IMR-90 (cell line): Measurements from ENCODE around the gene RAD51B. TPM values are rescaled to one million over a fixed set of nuclear protein-coding genes. Genes with fewer than 3 reads are reported as not detected.

Experiments
- ATAC-seq: fragments of 200-7000 bp; cut with Tn5 transposase; 2 replicates; pipeline ENCODE4 v1.9.1; 2020; ENCODE audit warnings: low read depth, mild to moderate bottlenecking, moderate library complexity
- BruUV-seq: library from RNA; stranded (reverse); fragments of 400-500 nt; replicated peaks from 2 replicates; lab custom pipeline; 2021; lab: Mats Ljungman, UMichigan
- CTCF ChIA-PET: fragments of 300-600 bp; formaldehyde crosslinking; extraction: SDS; loops from one replicate; lab custom pipeline; 2021; ENCODE audit warnings: antibody characterized with exemption; lab: Yijun Ruan, JAX
- POLR2A ChIA-PET: fragments of 300-600 bp; sonication (Branson Sonifier 250); formaldehyde crosslinking; loops from one replicate; lab custom pipeline; 2022; ENCODE audit warnings: antibody characterized with exemption; ENCODE audit not compliant: unreplicated experiment; lab: Charles Lee
- DNase-seq: peaks from one replicate; pipeline ENCODE4 v3.0.0; 2013
- H2AFZ ChIP-seq: replicated peaks from 2 replicates; pipeline ENCODE3; 2013; ENCODE audit warnings: low read length, mild to moderate bottlenecking; ENCODE audit not compliant: poor library complexity
- H2AK5ac ChIP-seq: 2 replicates; pipeline ENCODE4 v1.6.1; 2013; ENCODE audit warnings: low read depth, low read length, inconsistent platforms
- H2AK9ac ChIP-seq: replicated peaks from 2 replicates; pipeline ENCODE3; 2013; ENCODE audit warnings: mild to moderate bottlenecking, low read depth, low read length, moderate library complexity; ENCODE audit not compliant: poor library complexity
- H2BK120ac ChIP-seq: 2 replicates; pipeline ENCODE4 v1.6.1; 2013; ENCODE audit warnings: low read depth, low read length, inconsistent platforms
- H2BK15ac ChIP-seq: 3 replicates; pipeline ENCODE4 v1.6.1; 2013; ENCODE audit warnings: low read depth, low read length, inconsistent platforms
- H2BK20ac ChIP-seq: 2 replicates; pipeline ENCODE4 v1.6.1; 2013; ENCODE audit warnings: low read depth, mild to moderate bottlenecking, inconsistent platforms, low read length, moderate library complexity
- H2BK5ac ChIP-seq: 2 replicates; pipeline ENCODE4 v1.6.1; 2013; ENCODE audit warnings: mild to moderate bottlenecking, low read depth, low read length, inconsistent platforms; ENCODE audit not compliant: poor library complexity, severe bottlenecking
- H3K14ac ChIP-seq: replicated peaks from 2 replicates; pipeline ENCODE4 v1.6.1; 2013; ENCODE audit warnings: low read depth, low read length, inconsistent platforms
- H3K18ac ChIP-seq: 2 replicates; pipeline ENCODE4 v1.6.1; 2013; ENCODE audit warnings: low read depth, low read length, control low read depth
- H3K23ac ChIP-seq: 2 replicates; pipeline ENCODE4 v1.6.1; 2013; ENCODE audit warnings: low read depth, low read length, inconsistent platforms
- H3K27ac ChIP-seq: 2 replicates; pipeline ENCODE4 v1.5.1; 2013; ENCODE audit warnings: mild to moderate bottlenecking, control low read depth, low read length; ENCODE audit not compliant: insufficient read depth
- H3K27me3 ChIP-seq: 2 replicates; pipeline ENCODE4 v1.6.1; 2013; ENCODE audit warnings: low read length; ENCODE audit not compliant: control insufficient read depth, insufficient read depth
- H3K36me3 ChIP-seq: 2 replicates; pipeline ENCODE4 v1.6.1; 2013; ENCODE audit warnings: low read length, mixed read lengths; ENCODE audit not compliant: control insufficient read depth, insufficient read depth
- H3K4ac ChIP-seq: 2 replicates; pipeline ENCODE4 v1.6.1; 2013; ENCODE audit warnings: low read depth, low read length, inconsistent platforms
- H3K4me1 ChIP-seq: 2 replicates; pipeline ENCODE4 v1.6.1; 2013; ENCODE audit warnings: low read length, mixed read lengths; ENCODE audit not compliant: control insufficient read depth, insufficient read depth
- H3K4me2 ChIP-seq: 2 replicates; pipeline ENCODE4 v1.6.1; 2013; ENCODE audit warnings: low read depth, mild to moderate bottlenecking, control low read depth, low read length, moderate library complexity
- H3K4me3 ChIP-seq: 2 replicates; pipeline ENCODE4 v1.5.1; 2013; ENCODE audit warnings: low read depth, mild to moderate bottlenecking, control low read depth, low read length, moderate library complexity; ENCODE audit not compliant: insufficient read depth
- H3K56ac ChIP-seq: 2 replicates; pipeline ENCODE4 v1.6.1; 2013; ENCODE audit warnings: low read length, inconsistent platforms; ENCODE audit not compliant: insufficient read depth; ENCODE audit errors: extremely low read depth
- H3K79me1 ChIP-seq, 2 experiments: 2 replicates each; pipeline ENCODE4 v1.6.1; 2013; ENCODE audit warnings: low read length in 2 of 2, inconsistent platforms in 1 of 2, low read depth in 1 of 2
- H3K9ac ChIP-seq: 2 replicates; pipeline ENCODE4 v1.6.1; 2013; ENCODE audit warnings: low read depth, low read length, control low read depth
- H3K9me1 ChIP-seq: 2 replicates; pipeline ENCODE4 v1.6.1; 2013; ENCODE audit warnings: low read length, inconsistent platforms; ENCODE audit not compliant: insufficient read depth
- H3K9me3 ChIP-seq: 2 replicates; pipeline ENCODE4 v1.6.1; 2013; ENCODE audit warnings: low read length; ENCODE audit not compliant: control insufficient read depth, insufficient read depth
- H4K20me1 ChIP-seq: 2 replicates; pipeline ENCODE4 v1.6.1; 2013; ENCODE audit warnings: low read length, inconsistent platforms; ENCODE audit not compliant: insufficient read depth
- H4K5ac ChIP-seq: 2 replicates; pipeline ENCODE4 v1.6.1; 2013; ENCODE audit warnings: mild to moderate bottlenecking, low read depth, low read length, control low read depth
- H4K8ac ChIP-seq, 2 experiments: 2 replicates each; pipeline ENCODE4 v1.6.1; 2013; ENCODE audit warnings: low read depth in 2 of 2, low read length in 2 of 2, control low read depth in 1 of 2, inconsistent platforms in 1 of 2
- H4K91ac ChIP-seq: 2 replicates; pipeline ENCODE4 v1.6.1; 2013; ENCODE audit warnings: low read depth, low read length, inconsistent platforms; ENCODE audit not compliant: insufficient read depth
- BHLHE40 ChIP-seq: fragments of 150-350 bp; IDR thresholded peaks from 2 replicates; pipeline ENCODE4 v1.6.1; 2016; ENCODE audit warnings: mild to moderate bottlenecking, low read depth, low read length
- CEBPB ChIP-seq: IDR thresholded peaks from 2 replicates; pipeline ENCODE4 v1.6.1; 2012; ENCODE audit warnings: low read depth, low read length, improper control_type of control experiment
- CHD1 ChIP-seq: IDR thresholded peaks from 2 replicates; pipeline ENCODE4 v1.6.1; 2012; ENCODE audit warnings: low read depth, low read length, improper control_type of control experiment
- FOS ChIP-seq: fragments of 150-350 bp; IDR thresholded peaks from 2 replicates; pipeline ENCODE4 v1.6.1; 2016; ENCODE audit warnings: low read depth, low read length
- MAFK ChIP-seq: IDR thresholded peaks from 2 replicates; pipeline ENCODE4 v1.6.1; 2012; ENCODE audit warnings: low read depth, low read length, improper control_type of control experiment
- MAZ ChIP-seq: IDR thresholded peaks from 2 replicates; pipeline ENCODE4 v1.6.1; 2012; ENCODE audit warnings: low read depth, mild to moderate bottlenecking, low read length, improper control_type of control experiment, moderate library complexity, borderline replicate concordance
- MXI1 ChIP-seq: IDR thresholded peaks from 2 replicates; pipeline ENCODE4 v1.6.1; 2012; ENCODE audit warnings: low read depth, mild to moderate bottlenecking, low read length, moderate library complexity, borderline replicate concordance
- NFE2L2 ChIP-seq: fragments of 150-350 bp; IDR thresholded peaks from 2 replicates; pipeline ENCODE4 v1.6.1; 2016; ENCODE audit warnings: low read depth, mild to moderate bottlenecking, low read length
- POLR2A ChIP-seq: IDR thresholded peaks from 2 replicates; pipeline ENCODE4 v1.6.1; 2012; ENCODE audit warnings: mild to moderate bottlenecking, low read depth, low read length
- RAD21 ChIP-seq: IDR thresholded peaks from 2 replicates; pipeline ENCODE4 v1.6.1; 2012; ENCODE audit warnings: low read length, improper control_type of control experiment
- RCOR1 ChIP-seq: IDR thresholded peaks from 2 replicates; pipeline ENCODE4 v1.6.1; 2012; ENCODE audit warnings: mild to moderate bottlenecking, low read length, improper control_type of control experiment; ENCODE audit not compliant: insufficient replicate concordance
- RFX5 ChIP-seq: IDR thresholded peaks from 2 replicates; pipeline ENCODE4 v1.8.0; 2012; ENCODE audit warnings: low read depth, mild to moderate bottlenecking, low read length, moderate library complexity
- SMC3 ChIP-seq: fragments of 150-350 bp; IDR thresholded peaks from 2 replicates; pipeline ENCODE4 v1.6.1; 2016; ENCODE audit warnings: low read depth, mild to moderate bottlenecking, antibody characterized with exemption, low read length, moderate library complexity
- WGBS, 2 experiments: methylation state at CpG; one replicate each; pipeline versions ENCODE4 v1.1.5 to v1.1.7; 2013; ENCODE audit warnings: missing lambda C conversion rate in 2 of 2; ENCODE audit not compliant: insufficient read length in 1 of 2; ENCODE audit errors: extremely low coverage in 2 of 2; 5-methylcytosine and 5-hydroxymethylcytosine counted together
- dilution Hi-C: fragments of 300-500 bp; cut with HindIII; formaldehyde crosslinking; loops from one replicate; pipeline ENCODE4 v1.14.3; 2018; ENCODE audit warnings: low sequenced_read_pairs; ENCODE audit not compliant: unreplicated experiment
- in situ Hi-C: fragments of 300-500 bp; cut with MboI; formaldehyde crosslinking; loops from 3 replicates; pipeline ENCODE4 v1.14.3; 2019; ENCODE audit warnings: low sequenced_read_pairs, inconsistent platforms, mixed read lengths
- intact Hi-C: fragments of 100-400 bp; cut with micrococcal nuclease; formaldehyde crosslinking; loops from 2 replicates; pipeline ENCODE4 v1.10.0; 2022
- polyA plus RNA-seq, 3 experiments: library from polyadenylated mRNA; depleted of rRNA; stranded (reverse); fragments of >200 nt; gene quantifications; 2 replicates each; pipeline ENCODE4 v1.2.3, GENCODE V29; 2012; ENCODE audit warnings: low replicate concordance in 1 of 3
- total RNA-seq: library from RNA; depleted of rRNA; stranded (reverse); fragments of >200 nt; gene quantifications from 2 replicates; pipeline ENCODE4 v1.2.3, GENCODE V29; 2012
- TF ChIP-seq, protein P1 (sequence below): conservative IDR thresholded peaks from 2 replicates; pipeline ENCODE4 v1.5.1; 2012; ENCODE audit warnings: mild to moderate bottlenecking, low read depth, low read length, improper control_type of control experiment
- TF ChIP-seq, protein P2 (sequence below): fragments of 150-350 bp; IDR thresholded peaks from 2 replicates; pipeline ENCODE4 v1.6.1; 2017; ENCODE audit warnings: mild to moderate bottlenecking, antibody characterized with exemption, low read length, low read depth
- TF ChIP-seq, protein P3 (sequence below): fragments of 150-350 bp; IDR thresholded peaks from 2 replicates; pipeline ENCODE4 v1.6.1; 2016; ENCODE audit warnings: low read depth, mild to moderate bottlenecking, low read length, moderate library complexity, borderline replicate concordance

RAD51B gene
- total and polyA plus RNA-seq, 2 of the 4 experiments (the other 2 are of a cell fraction): 5.1 to 18.8 TPM

DNA sequence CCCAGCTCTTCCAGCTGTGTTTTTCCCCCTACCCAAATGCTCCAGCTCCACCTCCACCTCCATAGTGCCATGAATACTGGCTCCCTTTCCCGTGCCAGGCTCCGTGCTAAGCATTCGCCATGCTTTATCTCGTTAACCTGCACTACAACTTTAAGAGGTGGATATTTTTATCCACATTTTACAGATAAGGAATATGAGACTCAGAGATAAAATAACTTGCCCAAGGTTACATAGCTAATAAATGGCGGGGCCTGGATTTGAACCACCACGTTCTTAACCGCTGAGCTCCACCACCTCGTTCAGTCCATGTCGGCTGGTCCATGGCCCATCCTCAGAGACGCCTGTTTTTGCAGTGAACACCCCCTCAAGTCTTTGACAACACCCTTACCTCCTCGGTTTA, 858.3 kb downstream of the RAD51B start:
- ChIA-PET POLR2A (no interaction called here), CTCF (no interaction called here)
- 0 out of 2 replicates have a peak overlapping the region, but pooled peaks have one; percentile 80 for H2AK5ac ChIP-seq
- H2BK5ac ChIP-seq: no peak overlapping the region
- H3K4me2 ChIP-seq: no peak overlapping the region
- H2BK120ac ChIP-seq: no peak overlapping the region
- H4K5ac ChIP-seq: no peak overlapping the region
- H2BK15ac ChIP-seq: no peak overlapping the region; the same call in 2 of the 3 replicates
- in situ Hi-C loops (no loop called here), dilution Hi-C loops (no loop called here), intact Hi-C loops (no loop called here)
- H3K4me1 ChIP-seq: peaks cover 17% of the 10 kb centered on the region
- peak overlapping the region; percentile 23 for H2AFZ ChIP-seq
- WGBS, 2 experiments: 100% methylated on average over 4 of the region's 11 CpGs; no CpG with 5 or more reads in 1 of the 2 experiments
- H3K36me3 ChIP-seq: no peaks in the 10 kb centered on the region
- no TSS peak for BruUV-seq
- peak overlapping the region; percentile 19; the same call in 1 of the 2 replicates for H3K4ac ChIP-seq
- no peak overlapping the region for H2BK20ac ChIP-seq
- H3K56ac ChIP-seq: no peak overlapping the region
- H3K9ac ChIP-seq: no peak overlapping the region
- DNase-seq (no peak), ATAC-seq (no peak)
- H4K20me1 ChIP-seq: no peaks in the 10 kb centered on the region
- H3K4me3 ChIP-seq: no peak overlapping the region
- H3K14ac ChIP-seq: no peak overlapping the region
- no peak overlapping the region for H3K18ac ChIP-seq
- TF ChIP-seq RCOR1 (no peak), CEBPB (no peak), RFX5 (no peak), MAFK (no peak), FOS (no peak), MAZ (no peak), RAD21 (no peak), POLR2A (no peak), NFE2L2 (no peak), MXI1 (no peak), BHLHE40 (no peak), CHD1 (no peak), SMC3 (no peak)
- TF ChIP-seq, protein P1, sequence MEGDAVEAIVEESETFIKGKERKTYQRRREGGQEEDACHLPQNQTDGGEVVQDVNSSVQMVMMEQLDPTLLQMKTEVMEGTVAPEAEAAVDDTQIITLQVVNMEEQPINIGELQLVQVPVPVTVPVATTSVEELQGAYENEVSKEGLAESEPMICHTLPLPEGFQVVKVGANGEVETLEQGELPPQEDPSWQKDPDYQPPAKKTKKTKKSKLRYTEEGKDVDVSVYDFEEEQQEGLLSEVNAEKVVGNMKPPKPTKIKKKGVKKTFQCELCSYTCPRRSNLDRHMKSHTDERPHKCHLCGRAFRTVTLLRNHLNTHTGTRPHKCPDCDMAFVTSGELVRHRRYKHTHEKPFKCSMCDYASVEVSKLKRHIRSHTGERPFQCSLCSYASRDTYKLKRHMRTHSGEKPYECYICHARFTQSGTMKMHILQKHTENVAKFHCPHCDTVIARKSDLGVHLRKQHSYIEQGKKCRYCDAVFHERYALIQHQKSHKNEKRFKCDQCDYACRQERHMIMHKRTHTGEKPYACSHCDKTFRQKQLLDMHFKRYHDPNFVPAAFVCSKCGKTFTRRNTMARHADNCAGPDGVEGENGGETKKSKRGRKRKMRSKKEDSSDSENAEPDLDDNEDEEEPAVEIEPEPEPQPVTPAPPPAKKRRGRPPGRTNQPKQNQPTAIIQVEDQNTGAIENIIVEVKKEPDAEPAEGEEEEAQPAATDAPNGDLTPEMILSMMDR: no peak
- TF ChIP-seq, protein P2, sequence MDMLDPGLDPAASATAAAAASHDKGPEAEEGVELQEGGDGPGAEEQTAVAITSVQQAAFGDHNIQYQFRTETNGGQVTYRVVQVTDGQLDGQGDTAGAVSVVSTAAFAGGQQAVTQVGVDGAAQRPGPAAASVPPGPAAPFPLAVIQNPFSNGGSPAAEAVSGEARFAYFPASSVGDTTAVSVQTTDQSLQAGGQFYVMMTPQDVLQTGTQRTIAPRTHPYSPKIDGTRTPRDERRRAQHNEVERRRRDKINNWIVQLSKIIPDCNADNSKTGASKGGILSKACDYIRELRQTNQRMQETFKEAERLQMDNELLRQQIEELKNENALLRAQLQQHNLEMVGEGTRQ: no peak
- TF ChIP-seq, protein P3, sequence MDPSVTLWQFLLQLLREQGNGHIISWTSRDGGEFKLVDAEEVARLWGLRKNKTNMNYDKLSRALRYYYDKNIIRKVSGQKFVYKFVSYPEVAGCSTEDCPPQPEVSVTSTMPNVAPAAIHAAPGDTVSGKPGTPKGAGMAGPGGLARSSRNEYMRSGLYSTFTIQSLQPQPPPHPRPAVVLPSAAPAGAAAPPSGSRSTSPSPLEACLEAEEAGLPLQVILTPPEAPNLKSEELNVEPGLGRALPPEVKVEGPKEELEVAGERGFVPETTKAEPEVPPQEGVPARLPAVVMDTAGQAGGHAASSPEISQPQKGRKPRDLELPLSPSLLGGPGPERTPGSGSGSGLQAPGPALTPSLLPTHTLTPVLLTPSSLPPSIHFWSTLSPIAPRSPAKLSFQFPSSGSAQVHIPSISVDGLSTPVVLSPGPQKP: no peak
- no peak overlapping the region for H4K91ac ChIP-seq
- H3K9me3 ChIP-seq: no peaks in the 10 kb centered on the region
- H3K23ac ChIP-seq: no peak overlapping the region
- H3K27me3 ChIP-seq: no peaks in the 10 kb centered on the region
- no peak overlapping the region for H3K27ac ChIP-seq
- no peaks in the 10 kb centered on the region for H3K79me1 ChIP-seq
- H3K9me1 ChIP-seq: peaks cover 22% of the 10 kb centered on the region
- no peak overlapping the region for H4K8ac ChIP-seq
- H2AK9ac ChIP-seq: no peak overlapping the region
